ENCODE measurements around the gene ZAP70.

ZAP70 gene

DNA sequence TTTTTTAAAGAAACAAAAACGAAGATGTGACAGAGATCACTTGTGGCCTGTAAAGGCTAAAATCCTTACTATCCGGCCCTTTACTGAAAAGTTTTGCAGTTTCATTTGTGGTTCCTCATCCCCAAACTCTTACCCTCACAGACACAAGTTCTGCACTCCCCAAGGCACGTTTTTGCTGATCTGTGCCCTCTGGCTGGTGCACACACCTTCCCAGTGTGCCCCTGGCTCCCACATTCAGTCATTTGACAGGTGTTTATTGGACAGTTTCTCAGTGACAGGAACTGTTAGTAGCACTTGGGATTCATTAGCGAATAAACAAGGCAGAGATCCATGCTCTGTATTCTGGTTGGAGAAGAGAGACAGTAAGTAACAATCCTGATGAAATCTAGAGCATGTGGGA lies 22.8 kb downstream of the ZAP70 start:
- no peak for TF ChIP-seq HDGF (IDR thresholded peaks at IDR 0.05; ENCODE audit: borderline replicate concordance)
- TF ChIP-seq FOXM1 (IDR thresholded peaks at IDR 0.05; ENCODE audit: borderline replicate concordance) = no peak
- TF ChIP-seq L3MBTL2 (conservative IDR thresholded peaks at IDR 0.05) = no peak
- no peak for TF ChIP-seq TARDBP (IDR thresholded peaks at IDR 0.05)
- TF ChIP-seq FOXK2 (IDR thresholded peaks at IDR 0.05) = no peak
- TF ChIP-seq ELF4 (IDR thresholded peaks at IDR 0.05) = no peak
- TF ChIP-seq BHLHE40 (IDR thresholded peaks at IDR 0.05; ENCODE audit: borderline replicate concordance) = no peak
- TF ChIP-seq, protein P1, sequence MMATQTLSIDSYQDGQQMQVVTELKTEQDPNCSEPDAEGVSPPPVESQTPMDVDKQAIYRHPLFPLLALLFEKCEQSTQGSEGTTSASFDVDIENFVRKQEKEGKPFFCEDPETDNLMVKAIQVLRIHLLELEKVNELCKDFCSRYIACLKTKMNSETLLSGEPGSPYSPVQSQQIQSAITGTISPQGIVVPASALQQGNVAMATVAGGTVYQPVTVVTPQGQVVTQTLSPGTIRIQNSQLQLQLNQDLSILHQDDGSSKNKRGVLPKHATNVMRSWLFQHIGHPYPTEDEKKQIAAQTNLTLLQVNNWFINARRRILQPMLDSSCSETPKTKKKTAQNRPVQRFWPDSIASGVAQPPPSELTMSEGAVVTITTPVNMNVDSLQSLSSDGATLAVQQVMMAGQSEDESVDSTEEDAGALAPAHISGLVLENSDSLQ (IDR thresholded peaks at IDR 0.05) = no peak
- TF ChIP-seq CTBP1 (IDR thresholded peaks at IDR 0.05; ENCODE audit: borderline replicate concordance) = no peak
- TF ChIP-seq LEF1 (IDR thresholded peaks at IDR 0.05; ENCODE audit: borderline replicate concordance) = no peak
- TF ChIP-seq FOXA1 (IDR thresholded peaks at IDR 0.05) = no peak
- no peak for TF ChIP-seq ARNT (IDR thresholded peaks at IDR 0.05)
- no peak for TF ChIP-seq ZNF384 (IDR thresholded peaks at IDR 0.05)
- no peak for TF ChIP-seq SP1 (IDR thresholded peaks at IDR 0.05)
- TF ChIP-seq NFRKB (IDR thresholded peaks at IDR 0.05) = no peak
- ChIA-PET POLR2A (no interaction called here), CTCF (no interaction called here)
- DNase-seq (ENCODE audit: extremely low spot score) = no peak

DNA sequence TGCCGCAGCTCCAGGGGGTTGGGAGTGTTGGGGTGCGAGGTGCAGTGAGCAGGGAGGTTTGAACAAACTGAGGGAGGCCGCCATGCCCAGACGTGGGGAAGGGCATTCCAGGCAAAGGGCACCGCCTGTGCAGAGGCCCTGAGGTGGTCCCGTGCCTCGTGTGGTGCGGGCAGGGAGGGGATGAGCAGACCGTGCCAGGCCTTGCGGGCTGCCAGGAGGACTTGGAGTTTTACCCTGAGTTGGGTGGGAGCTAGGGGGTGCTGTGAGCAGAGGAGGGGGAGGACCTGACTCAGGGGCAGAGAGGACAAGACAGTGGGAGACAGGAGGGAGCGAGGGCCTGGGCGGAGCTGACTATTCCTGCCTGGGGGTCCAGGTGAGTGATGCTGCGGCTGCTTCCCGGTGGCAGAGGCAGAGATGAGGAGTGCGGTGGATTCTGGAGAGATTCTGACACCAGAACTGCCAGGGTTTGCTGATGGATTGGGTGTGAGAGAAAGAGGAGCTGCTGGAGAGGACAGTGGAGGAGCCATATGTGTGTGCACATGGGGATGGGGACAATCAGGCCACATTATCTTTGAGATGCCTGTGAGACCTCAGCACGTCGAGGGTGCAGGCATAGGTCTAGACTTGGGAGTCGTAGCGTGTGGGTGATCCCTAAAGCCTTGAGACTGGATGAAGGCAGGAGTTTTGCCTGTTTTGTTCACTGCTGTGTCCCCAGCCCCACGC lies 23.4 kb downstream of the ZAP70 start:
- CTCF ChIA-PET = no interaction called here
- no peak for TF ChIP-seq ELF4 (IDR thresholded peaks at IDR 0.05)
- no peak for TF ChIP-seq BHLHE40 (IDR thresholded peaks at IDR 0.05; ENCODE audit: borderline replicate concordance)
- TF ChIP-seq FOXA1 (IDR thresholded peaks at IDR 0.05) = no peak
- TF ChIP-seq, protein P1 (IDR thresholded peaks at IDR 0.05) = no peak
- POLR2A ChIA-PET = no interaction called here
- DNase-seq (ENCODE audit: extremely low spot score) = no peak

DNA sequence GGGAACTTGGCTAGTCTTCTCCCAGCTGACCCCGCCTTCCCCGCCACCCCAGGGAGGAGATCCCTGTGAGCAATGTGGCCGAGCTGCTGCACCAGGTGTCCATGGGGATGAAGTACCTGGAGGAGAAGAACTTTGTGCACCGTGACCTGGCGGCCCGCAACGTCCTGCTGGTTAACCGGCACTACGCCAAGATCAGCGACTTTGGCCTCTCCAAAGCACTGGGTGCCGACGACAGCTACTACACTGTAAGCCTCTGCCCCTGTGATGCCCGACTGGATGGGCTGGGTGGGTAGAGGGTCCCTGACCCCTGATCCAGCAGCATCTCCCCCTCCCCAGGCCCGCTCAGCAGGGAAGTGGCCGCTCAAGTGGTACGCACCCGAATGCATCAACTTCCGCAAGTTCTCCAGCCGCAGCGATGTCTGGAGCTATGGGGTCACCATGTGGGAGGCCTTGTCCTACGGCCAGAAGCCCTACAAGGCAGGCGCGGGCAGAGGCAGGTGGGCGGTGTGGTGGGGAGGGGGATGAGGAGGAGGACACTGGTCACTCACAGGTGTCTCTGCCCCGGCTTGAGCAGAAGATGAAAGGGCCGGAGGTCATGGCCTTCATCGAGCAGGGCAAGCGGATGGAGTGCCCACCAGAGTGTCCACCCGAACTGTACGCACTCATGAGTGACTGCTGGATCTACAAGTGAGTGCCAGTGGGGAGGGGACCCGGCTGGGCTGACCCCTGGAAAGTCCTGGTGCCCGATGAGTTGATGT lies 24.2 kb downstream of the ZAP70 start:
- no peak for DNase-seq (ENCODE audit: extremely low spot score)
- POLR2A ChIA-PET = no interaction called here
- CTCF ChIA-PET = interaction anchor here (1.4 kb wide), 1 partner anchor 28 kb away, joined by 4 read pairs; no protein-coding TSS in a partner anchor
- TF ChIP-seq SP1 (IDR thresholded peaks at IDR 0.05) (no peak), ELF4 (IDR thresholded peaks at IDR 0.05) (no peak), HDGF (IDR thresholded peaks at IDR 0.05; ENCODE audit: borderline replicate concordance) (no peak), FOXM1 (IDR thresholded peaks at IDR 0.05; ENCODE audit: borderline replicate concordance) (no peak)

DNA sequence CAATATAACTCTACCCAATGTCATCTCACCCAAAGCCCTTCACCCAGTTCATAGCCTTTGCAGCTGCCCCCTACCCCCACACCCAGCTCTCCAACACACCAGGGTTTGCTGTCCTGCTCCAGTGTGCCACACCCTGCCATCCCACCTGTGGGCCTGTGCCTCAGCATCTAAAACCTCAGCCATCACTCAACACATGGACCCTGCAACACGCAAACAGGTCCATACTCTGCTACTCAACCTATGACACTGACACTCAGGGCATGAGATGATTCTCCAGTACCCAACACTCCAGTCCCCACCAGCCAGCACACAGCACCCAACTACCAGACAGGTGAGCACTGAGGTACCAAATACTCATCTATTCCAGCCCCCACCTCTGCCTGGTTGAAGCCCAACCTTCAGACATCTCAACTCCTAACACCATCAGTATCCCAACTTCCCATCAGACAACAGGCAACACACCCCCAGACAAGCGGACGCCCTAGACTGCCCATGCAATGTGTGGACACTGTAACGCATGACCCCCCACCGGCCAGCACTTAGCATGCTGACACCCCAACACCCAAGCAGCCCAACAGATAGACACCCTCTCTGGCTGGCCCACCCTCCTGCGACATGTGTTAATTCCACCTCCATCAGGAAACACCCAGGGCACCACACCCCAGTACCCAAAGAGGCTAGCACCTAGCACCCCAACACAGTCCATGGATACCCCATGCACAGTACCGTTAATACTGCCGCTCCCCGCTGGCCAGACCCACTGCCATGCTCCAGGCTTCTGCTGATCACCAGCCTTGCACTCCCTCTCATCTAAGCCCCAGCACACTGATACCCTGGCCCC lies 25.0 kb downstream of the ZAP70 start:
- TF ChIP-seq FOXM1 (IDR thresholded peaks at IDR 0.05; ENCODE audit: borderline replicate concordance) = no peak
- no peak for TF ChIP-seq L3MBTL2 (conservative IDR thresholded peaks at IDR 0.05)
- TF ChIP-seq SUZ12 (IDR thresholded peaks at IDR 0.05) = no peak
- TF ChIP-seq ELF4 (IDR thresholded peaks at IDR 0.05) = no peak
- no peak for TF ChIP-seq HDGF (IDR thresholded peaks at IDR 0.05; ENCODE audit: borderline replicate concordance)
- ChIA-PET POLR2A (no interaction called here), CTCF (interaction anchor here (1.4 kb wide), 1 partner anchor 29 kb away, joined by 4 read pairs; no protein-coding TSS in a partner anchor)
- DNase-seq (ENCODE audit: extremely low spot score) = no peak

DNA sequence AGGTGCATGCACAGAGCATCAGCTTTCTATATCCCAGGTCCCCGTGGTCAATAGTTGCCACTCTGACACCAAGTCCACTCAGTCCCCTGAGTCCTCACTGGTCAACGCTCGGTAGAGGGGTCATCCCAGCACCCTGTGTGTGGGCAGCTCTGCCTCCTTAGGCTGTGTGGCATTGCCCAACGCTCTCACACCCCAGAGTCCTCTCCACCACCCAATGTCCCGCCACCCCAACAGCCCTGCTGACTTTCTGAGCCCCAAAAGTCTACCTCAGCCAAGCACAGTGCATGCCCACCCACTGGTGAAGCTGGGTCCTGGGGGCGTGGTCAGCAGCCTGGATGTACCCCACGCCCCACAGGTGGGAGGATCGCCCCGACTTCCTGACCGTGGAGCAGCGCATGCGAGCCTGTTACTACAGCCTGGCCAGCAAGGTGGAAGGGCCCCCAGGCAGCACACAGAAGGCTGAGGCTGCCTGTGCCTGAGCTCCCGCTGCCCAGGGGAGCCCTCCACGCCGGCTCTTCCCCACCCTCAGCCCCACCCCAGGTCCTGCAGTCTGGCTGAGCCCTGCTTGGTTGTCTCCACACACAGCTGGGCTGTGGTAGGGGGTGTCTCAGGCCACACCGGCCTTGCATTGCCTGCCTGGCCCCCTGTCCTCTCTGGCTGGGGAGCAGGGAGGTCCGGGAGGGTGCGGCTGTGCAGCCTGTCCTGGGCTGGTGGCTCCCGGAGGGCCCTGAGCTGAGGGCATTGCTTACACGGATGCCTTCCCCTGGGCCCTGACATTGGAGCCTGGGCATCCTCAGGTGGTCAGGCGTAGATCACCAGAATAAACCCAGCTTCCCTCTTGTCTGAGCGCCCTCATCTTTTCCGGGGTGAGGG lies 25.9 kb downstream of the ZAP70 start:
- TF ChIP-seq LEF1 (IDR thresholded peaks at IDR 0.05; ENCODE audit: borderline replicate concordance) (no peak), TARDBP (IDR thresholded peaks at IDR 0.05) (no peak), FOXK2 (IDR thresholded peaks at IDR 0.05) (no peak), SUZ12 (IDR thresholded peaks at IDR 0.05) (no peak), ZNF384 (IDR thresholded peaks at IDR 0.05) (no peak), ARNT (IDR thresholded peaks at IDR 0.05) (no peak), FOXA1 (IDR thresholded peaks at IDR 0.05) (no peak), SP1 (IDR thresholded peaks at IDR 0.05) (no peak)
- ChIA-PET CTCF (interaction anchor here (0.8 to 2.1 kb wide), 2 partner anchors 29 to 35 kb away, joined by 3 to 6 read pairs; no protein-coding TSS in a partner anchor), POLR2A (interaction anchor here (1.5 kb wide), 1 partner anchor 149 kb away, joined by 4 read pairs; no protein-coding TSS in a partner anchor)
- DNase-seq (ENCODE audit: extremely low spot score) = no peak

DNA sequence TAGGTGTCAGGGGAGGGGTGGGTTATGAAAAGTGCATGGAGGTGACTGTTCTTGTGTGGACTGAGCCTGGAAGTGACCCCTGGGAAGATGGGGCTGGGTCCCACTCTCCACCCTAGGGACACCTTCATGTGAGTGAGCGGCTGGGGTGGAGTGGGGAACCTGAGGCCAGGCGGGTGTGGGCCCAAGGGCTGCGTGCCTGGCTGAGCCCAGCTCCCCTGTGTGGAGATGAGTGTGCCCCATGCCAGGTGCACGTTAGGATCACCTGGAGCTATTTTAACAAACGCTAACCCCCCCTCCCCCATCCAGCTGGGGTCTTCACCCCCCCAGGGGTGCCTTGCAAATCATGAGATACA lies 26.5 kb downstream of the ZAP70 start:
- ChIA-PET POLR2A (interaction anchor here (1.5 kb wide), 2 partner anchors 10 to 149 kb away, joined by 3 to 4 read pairs; no protein-coding TSS in a partner anchor), CTCF (interaction anchor here (0.8 to 2.1 kb wide), 3 partner anchors 30 to 76 kb away, joined by 3 to 6 read pairs (median 5); partner anchors contain the start of gene ACTR1B)
- no peak for DNase-seq (ENCODE audit: extremely low spot score)
- TF ChIP-seq ELF4 (IDR thresholded peaks at IDR 0.05) (no peak), HDGF (IDR thresholded peaks at IDR 0.05; ENCODE audit: borderline replicate concordance) (no peak)
- TF ChIP-seq, protein P1 (IDR thresholded peaks at IDR 0.05) = no peak

Data from HEK293T (cell line).